Measurements from ENCODE around the gene PLEKHG4. TPM values are rescaled to one million over a fixed set of nuclear protein-coding genes. Genes with fewer than 3 reads are reported as not detected.

The PLEKHG4 gene
- total RNA-seq, 1 donor from 2014 or later = 1.1 TPM

- intact Hi-C loops (cut with DNase I) = loop anchor here (1.0 kb wide), 1 partner anchor 17 kb away; the partner anchor contains the start of gene TMEM208
- DNase-seq (ENCODE audit: missing footprints) (peak; percentile 85), ATAC-seq (peak; percentile 32)
These were observed 34.7 kb upstream of the PLEKHG4 start for GRCh38 chr16:67244387-67245185.

- DNase-seq (ENCODE audit: missing footprints) (peak; percentile 28), ATAC-seq (no peak)
- intact Hi-C loops (cut with DNase I) = no loop called here
These were observed 34.1 kb upstream of the PLEKHG4 start for GRCh38 chr16:67245186-67245585.

- intact Hi-C loops (cut with DNase I) = no loop called here
- ATAC-seq = no peak
- no peak for DNase-seq (ENCODE audit: missing footprints)
These were observed 33.7 kb upstream of the PLEKHG4 start for GRCh38 chr16:67245674-67246080.

- peak; percentile 90 for DNase-seq (ENCODE audit: missing footprints)
- intact Hi-C loops (cut with DNase I) = no loop called here
- ATAC-seq = peak; percentile 48
These were observed 33.1 kb upstream of the PLEKHG4 start for GRCh38 chr16:67246081-67246755.

- DNase-seq (ENCODE audit: missing footprints) = peak; percentile 70
- peak; percentile 1 for ATAC-seq
- intact Hi-C loops (cut with DNase I) = no loop called here
These were observed 32.6 kb upstream of the PLEKHG4 start for GRCh38 chr16:67246756-67247191.

GRCh38 chr16:67247192-67248072 is 31.9 kb upstream of the PLEKHG4 start, which contains the start of gene FHOD1:
FHOD1 (minus strand) TSS chr16:67247481; CDS start chr16:67247410, 71 bp downstream.
- intact Hi-C loops (cut with DNase I) = no loop called here
- peak; percentile 89 for ATAC-seq
- DNase-seq (ENCODE audit: missing footprints) = peak; percentile 99

- DNase-seq (ENCODE audit: missing footprints) = no peak
- intact Hi-C loops (cut with DNase I) = no loop called here
- ATAC-seq = no peak
These were observed 31.3 kb upstream of the PLEKHG4 start for GRCh38 chr16:67248073-67248400.

- DNase-seq (ENCODE audit: missing footprints) (peak; percentile 75), ATAC-seq (no peak)
- intact Hi-C loops (cut with DNase I) = no loop called here
These were observed 30.7 kb upstream of the PLEKHG4 start, which contains the start of gene SLC9A5 for GRCh38 chr16:67248401-67249177. SLC9A5 (plus strand) TSS chr16:67248979; CDS start chr16:67249015, 36 bp downstream.

- intact Hi-C loops (cut with DNase I) = no loop called here
- ATAC-seq = no peak
- no peak for DNase-seq (ENCODE audit: missing footprints)
These were observed 29.9 kb upstream of the PLEKHG4 start for GRCh38 chr16:67249178-67250044.

- ATAC-seq (no peak), DNase-seq (ENCODE audit: missing footprints) (peak; percentile 13)
- intact Hi-C loops (cut with DNase I) = no loop called here
These were observed 29.3 kb upstream of the PLEKHG4 start for GRCh38 chr16:67250045-67250327.

GRCh38 chr16:67252609-67253497 is 26.5 kb upstream of the PLEKHG4 start:
- intact Hi-C loops (cut with DNase I) = no loop called here
- ATAC-seq = no peak
- DNase-seq (ENCODE audit: missing footprints) = no peak

GRCh38 chr16:67254801-67255552 is 24.4 kb upstream of the PLEKHG4 start:
- no peak for ATAC-seq
- no peak for DNase-seq (ENCODE audit: missing footprints)
- intact Hi-C loops (cut with DNase I) = no loop called here

GRCh38 chr16:67255553-67256221 is 23.6 kb upstream of the PLEKHG4 start:
- intact Hi-C loops (cut with DNase I) = no loop called here
- DNase-seq (ENCODE audit: missing footprints) = no peak

GRCh38 chr16:67256701-67257230 is 22.6 kb upstream of the PLEKHG4 start:
- ATAC-seq = no peak
- no peak for DNase-seq (ENCODE audit: missing footprints)

More at GRCh38 chr16:67255553-67256221, 23.6 kb upstream of the PLEKHG4 start:
- no peak for ATAC-seq

GRCh38 chr16:67257486-67258160 is 21.7 kb upstream of the PLEKHG4 start:
- ATAC-seq (no peak), DNase-seq (ENCODE audit: missing footprints) (no peak)
- intact Hi-C loops (cut with DNase I) = no loop called here

More at GRCh38 chr16:67256701-67257230, 22.6 kb upstream of the PLEKHG4 start:
- intact Hi-C loops (cut with DNase I) = no loop called here

Data from Right ventricle myocardium inferior (tissue), 1 donor.